CD4-positive, alpha-beta T cell treated with Interleukin-17A for 1 hour (primary cell): ENCODE results near the gene LAMB1.

Source experiments
- DNase-seq: peaks from one replicate; pipeline ENCODE4 v3.0.0-alpha.2; 2020

The LAMB1 gene

GRCh38 chr7:107998150-107998549 is 4.8 kb downstream of the LAMB1 start:
- DNase-seq: no peak

- DNase-seq: no peak
These were observed 6.7 kb downstream of the LAMB1 start for GRCh38 chr7:107996072-107996882.

- no peak for DNase-seq
These were observed 7.5 kb downstream of the LAMB1 start for GRCh38 chr7:107995184-107996071.

GRCh38 chr7:107994421-107995030 is 8.4 kb downstream of the LAMB1 start:
- DNase-seq: no peak

DNA sequence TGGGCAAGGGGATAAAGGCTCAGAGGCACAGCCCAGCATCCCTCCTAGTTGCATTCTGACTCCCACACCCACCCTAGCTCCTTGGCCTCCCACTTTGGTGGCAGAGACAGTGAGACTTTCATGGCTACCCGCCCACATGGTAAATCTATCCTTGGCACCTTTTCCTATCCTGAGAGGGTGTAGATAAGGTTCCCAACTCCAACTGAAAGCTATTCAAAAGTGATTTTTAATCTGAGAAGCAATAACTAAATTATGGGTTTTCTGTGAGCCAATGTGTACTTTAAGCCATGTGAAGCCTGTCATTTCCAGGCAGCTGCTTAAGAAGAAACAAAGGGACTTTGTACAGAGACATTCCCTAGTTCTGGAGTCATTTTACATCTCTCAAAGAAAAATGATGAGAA is 9.1 kb downstream of the LAMB1 start:
- no peak for DNase-seq

DNA sequence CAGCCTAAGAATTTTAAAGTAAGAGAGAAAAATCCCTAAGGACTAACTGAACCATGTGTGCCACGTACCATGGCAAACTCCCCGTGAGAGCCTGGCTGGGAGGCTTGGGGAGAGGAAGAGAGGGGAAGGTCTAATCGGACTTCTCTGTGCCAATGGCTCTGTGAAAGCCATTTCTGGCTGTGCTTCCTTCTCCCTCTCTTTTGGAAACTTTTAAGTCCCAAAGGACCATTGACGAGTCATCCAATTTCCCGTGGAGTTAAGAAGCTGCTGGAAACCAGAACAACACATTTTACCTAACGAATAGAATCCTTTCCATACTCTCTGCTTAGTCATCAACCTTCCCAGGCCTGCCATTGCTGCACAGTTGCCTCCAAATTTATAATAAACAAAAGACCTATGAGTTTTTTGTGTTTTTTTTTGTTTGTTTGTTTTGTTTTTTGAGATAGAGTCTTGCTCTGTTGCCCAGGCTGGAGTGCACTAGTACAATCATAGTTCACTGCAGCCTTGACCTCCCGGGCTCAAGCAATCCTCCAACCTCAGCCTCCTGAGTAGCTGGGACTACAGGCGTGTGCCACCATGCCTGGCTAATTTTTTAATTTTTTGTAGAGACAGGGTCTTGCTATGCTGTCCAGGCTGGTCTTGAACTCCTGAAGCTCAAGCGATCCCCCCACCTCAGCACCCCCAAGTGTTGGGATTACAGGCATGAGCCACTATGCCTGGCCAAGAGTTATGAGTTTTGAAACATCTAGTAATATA is 13.2 kb downstream of the LAMB1 start:
- DNase-seq: no peak

- DNase-seq: no peak
These were observed 20.0 kb downstream of the LAMB1 start for GRCh38 chr7:107982918-107983389.

- DNase-seq: no peak
These were observed 20.7 kb downstream of the LAMB1 start for GRCh38 chr7:107982042-107982840.

DNA sequence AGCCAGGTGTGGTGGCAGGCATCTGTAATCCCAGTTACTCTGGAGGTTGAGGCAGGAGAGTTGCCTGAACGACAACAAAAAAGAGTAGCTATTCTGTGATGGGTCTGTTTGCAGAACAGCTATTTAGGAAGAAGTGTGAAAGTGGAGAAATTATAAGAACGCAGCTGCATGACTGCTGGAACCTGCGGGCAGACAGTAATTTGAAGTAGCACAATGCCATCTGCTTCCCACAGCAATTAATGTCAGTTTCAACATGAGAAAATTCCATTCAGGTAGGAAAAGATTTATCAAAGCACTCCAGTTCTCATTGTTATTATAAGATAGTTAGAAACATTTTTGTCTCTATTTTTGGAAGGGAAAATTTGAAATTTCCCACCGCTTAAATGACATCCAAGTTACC is 21.5 kb downstream of the LAMB1 start:
- no peak for DNase-seq

DNA sequence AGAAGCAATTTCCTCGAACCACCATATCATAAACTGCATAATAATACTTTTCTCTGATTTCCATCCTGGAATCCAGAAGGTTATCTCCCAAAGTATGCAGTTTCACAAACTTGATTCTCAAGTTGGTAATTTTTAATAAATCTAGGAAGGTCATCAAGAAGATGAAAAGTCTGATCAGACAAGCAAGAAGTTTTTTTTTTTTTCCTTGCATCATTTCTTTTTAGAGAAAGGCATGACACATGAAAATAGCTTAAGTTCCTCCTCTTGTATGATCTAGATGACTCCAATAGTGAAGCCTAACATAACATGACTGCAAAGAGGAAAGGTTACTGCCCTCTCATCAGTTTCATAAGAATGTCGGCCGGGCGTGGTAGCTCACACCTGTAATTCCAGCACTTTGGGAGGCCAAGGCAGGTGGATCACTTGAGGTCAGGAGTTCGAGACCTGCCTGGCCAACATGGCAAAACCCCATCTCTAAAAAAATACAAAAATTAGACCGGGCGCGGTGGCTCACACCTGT is 22.2 kb downstream of the LAMB1 start:
- no peak for DNase-seq

GRCh38 chr7:107980171-107980570 is 22.8 kb downstream of the LAMB1 start:
- no peak for DNase-seq

DNA sequence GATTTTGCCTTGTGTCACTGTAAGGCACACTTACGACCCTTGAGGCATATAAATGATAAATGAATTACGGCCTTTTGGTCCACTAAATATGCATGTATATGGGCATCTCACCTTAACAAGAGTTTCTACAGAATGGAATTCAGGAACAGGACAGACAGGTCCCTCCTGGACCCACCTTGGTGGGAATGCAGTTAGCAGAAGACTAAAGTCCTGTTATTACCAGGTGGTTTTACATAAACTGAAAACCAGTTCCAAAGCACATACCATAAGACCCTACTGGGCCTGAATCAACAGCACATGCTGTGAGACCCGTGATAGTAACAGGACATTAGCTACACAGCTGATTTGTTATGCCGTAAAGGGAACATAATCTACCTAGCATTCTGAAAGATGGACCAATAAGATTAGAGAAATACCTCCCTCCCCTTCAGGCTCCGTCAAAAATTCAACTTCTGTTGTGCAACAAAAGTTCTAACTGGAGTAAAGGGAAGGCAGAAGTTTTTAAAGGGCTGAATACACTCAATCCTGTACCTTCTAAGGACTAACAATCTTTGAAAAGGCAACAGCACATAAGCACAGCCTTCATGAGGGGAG is 24.0 kb downstream of the LAMB1 start:
- DNase-seq: no peak

DNA sequence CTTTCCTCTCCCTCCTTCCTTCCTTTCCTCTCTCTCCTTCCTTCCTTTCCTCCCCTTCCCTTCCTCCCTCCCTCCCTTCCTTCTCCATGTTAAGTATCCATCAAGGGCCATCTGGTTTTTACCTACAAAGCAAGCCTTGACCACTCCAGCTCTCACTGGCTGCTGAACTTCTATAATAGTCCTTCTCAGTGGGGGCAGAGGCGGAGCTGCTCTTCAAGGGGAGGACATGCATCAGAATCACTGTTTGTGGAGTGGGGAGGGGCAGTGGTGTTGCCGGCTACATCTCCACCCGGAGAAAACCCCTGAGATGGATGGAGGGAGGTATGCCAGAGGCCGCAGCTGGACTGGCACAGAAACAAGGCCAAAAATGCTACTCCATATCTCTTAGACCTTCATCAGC is 25.9 kb downstream of the LAMB1 start:
- DNase-seq: no peak

- no peak for DNase-seq
These were observed 26.3 kb downstream of the LAMB1 start for GRCh38 chr7:107976620-107977019.

DNA sequence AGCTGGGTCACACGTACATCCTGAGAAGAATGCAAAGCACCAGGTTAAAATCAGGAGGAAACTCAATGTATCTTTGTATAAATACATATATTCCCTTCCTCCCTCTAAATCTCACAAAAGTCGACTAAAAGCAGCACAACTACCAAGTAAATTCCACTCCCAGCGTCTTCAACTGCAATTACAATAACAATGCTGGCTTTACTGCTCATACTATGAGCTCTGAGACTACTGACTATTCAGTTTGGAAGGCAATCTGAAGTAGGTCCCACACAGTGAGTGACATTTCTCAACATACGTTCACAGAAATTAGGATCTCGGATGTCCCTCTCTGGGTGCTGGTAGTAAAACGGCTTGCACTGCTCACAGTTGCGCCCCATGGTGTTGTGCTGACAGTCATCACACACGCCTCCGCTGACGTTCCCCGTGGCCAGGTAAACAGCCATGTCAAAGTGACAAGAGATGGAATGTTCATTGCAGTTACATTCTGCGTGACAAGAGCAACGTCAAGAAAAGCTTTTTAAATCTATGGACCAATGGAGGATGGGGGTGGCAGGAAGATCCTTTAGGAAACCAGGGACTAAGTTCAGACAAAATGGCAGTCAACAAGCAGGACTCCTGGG is 27.5 kb downstream of the LAMB1 start:
- no peak for DNase-seq

- DNase-seq: no peak
These were observed 29.1 kb downstream of the LAMB1 start for GRCh38 chr7:107973861-107974260.

DNA sequence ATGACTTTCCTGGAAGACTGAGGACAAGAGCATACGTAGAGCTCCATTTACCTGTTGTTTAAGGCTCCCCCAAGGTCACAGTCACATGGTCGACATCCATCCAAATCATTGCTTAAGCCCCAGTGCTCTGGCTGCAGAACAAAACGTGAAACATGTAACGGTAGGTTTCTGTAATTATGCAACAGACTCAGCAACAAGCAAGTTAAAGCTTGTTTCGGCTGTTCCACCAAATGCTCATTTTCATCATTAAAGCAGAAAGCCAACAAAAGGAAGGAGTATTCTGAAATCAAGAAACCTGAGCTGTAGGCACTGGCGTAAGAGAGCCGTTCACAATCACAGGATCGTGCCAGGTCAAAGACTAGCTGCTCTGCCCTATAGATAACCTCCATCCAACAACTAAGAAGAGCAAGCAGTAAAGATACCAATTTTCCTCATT is 30.0 kb downstream of the LAMB1 start:
- DNase-seq: no peak

DNA sequence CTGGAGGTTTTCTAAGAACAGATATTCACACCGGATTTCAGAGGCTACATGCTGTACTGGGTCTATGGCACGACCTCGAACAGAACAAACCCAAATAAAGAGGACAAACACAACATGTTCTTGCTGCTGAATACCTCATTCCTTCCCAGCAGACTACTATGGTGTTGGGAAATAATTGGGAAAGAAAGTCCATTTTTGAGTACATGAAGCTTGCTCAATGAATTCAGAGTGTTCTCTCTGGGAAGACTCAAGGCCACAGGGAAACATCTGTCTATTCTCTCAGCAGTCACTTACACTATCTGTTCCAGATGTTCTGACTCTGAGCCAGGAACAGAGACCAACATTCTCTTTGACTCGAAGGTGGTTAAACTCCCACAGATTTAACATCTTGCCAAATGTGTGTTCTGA is 30.9 kb downstream of the LAMB1 start:
- no peak for DNase-seq

DNA sequence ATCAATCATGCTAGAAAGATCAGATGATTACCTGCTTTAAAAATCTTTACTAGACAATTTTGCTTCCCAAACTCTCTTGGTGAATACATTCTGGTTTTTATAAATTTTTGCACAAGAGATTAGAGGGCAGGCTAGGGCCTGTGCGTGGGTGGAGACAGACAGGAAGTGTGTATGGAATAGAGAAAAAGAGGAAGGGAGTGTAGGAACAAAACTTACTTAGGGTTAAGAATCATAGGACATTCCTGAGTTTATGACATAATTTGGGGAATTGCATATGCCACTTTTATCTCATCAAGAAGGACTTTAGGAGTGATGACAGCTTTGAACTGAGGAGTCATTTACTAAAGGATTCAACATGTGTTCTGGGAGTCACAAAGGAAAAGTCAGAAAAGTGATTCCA is 31.3 kb downstream of the LAMB1 start:
- DNase-seq: no peak

DNA sequence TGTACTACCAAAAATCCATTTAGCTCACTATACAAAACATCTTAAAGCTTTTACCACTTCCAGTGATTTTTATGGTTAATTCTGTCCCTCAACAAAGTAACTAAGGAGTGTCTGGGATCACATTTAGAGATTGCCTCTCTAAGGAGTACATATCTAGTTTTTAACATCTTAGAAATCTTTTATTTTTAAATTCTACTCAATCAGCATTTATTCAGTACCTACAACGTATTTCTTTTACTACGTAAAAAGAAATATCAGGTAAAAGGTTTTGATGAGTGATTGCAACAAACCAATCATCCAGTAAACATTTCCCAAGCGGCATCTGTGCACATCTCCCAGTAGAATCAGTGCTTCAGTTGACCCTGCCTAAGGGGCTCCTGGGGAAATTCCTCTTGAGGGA is 31.9 kb downstream of the LAMB1 start:
- no peak for DNase-seq

DNA sequence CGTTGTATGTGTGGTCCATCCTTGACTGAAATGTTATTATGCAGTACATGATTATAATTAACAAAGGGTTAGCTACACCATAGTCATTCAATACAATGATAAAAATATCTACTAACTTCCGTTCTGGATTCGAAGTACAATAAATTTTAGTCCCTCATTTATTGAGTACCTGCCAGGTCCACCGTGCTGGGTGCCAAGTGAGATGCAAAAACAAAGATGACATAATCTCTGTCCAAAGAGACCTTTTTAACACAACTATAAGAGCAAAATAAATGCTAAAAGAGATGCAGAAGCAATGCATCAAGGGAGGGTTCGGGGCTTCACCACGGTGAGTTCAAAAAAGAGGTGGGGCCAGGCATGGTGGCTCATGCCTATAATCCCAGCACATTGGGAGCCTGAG is 33.1 kb downstream of the LAMB1 start:
- no peak for DNase-seq
